NCI-H1694 treated with DMSO at 0.1 percent for 48 hours (cell line): Measurements from ENCODE around the gene KANK4.

Experiments used
- DNase-seq: peaks from one replicate; lab custom pipeline; 2025; lab: John Stamatoyannopoulos, UW

The KANK4 gene

GRCh38 chr1:62318756-62319544, at the start of gene KANK4:
Gene KANK4, minus strand, starts transcription at chr1:62319434. Its CDS starts 37,870 bp downstream, at chr1:62281564.
- no peak for DNase-seq

GRCh38 chr1:62368989-62369388, 49.8 kb upstream of the KANK4 start:
- DNase-seq: no peak

GRCh38 chr1:62367005-62367557, 47.8 kb upstream of the KANK4 start:
- no peak for DNase-seq

GRCh38 chr1:62364721-62365120, 45.5 kb upstream of the KANK4 start:
- DNase-seq: no peak

GRCh38 chr1:62362926-62363325, 43.7 kb upstream of the KANK4 start:
- DNase-seq: no peak

GRCh38 chr1:62362061-62362917, 43.1 kb upstream of the KANK4 start:
- peak; percentile 66 for DNase-seq

GRCh38 chr1:62361431-62361830, 42.2 kb upstream of the KANK4 start:
- peak; percentile 86 for DNase-seq

- no peak for DNase-seq
Measured at GRCh38 chr1:62358665-62359373, 39.6 kb upstream of the KANK4 start.

GRCh38 chr1:62357916-62358315, 38.7 kb upstream of the KANK4 start:
- no peak for DNase-seq

GRCh38 chr1:62356257-62356835, 37.1 kb upstream of the KANK4 start:
- no peak for DNase-seq

- no peak for DNase-seq
Measured at GRCh38 chr1:62355095-62355494, 35.9 kb upstream of the KANK4 start.

- no peak for DNase-seq
Measured at GRCh38 chr1:62353853-62354252, 34.6 kb upstream of the KANK4 start.

GRCh38 chr1:62352387-62352786, 33.2 kb upstream of the KANK4 start:
- no peak for DNase-seq

- DNase-seq: no peak
Measured at GRCh38 chr1:62349470-62350233, 30.4 kb upstream of the KANK4 start.

GRCh38 chr1:62346886-62347285, 27.7 kb upstream of the KANK4 start:
- DNase-seq: no peak

GRCh38 chr1:62343911-62344310, 24.7 kb upstream of the KANK4 start:
- DNase-seq: no peak

GRCh38 chr1:62342270-62342669, 23.0 kb upstream of the KANK4 start:
- no peak for DNase-seq

GRCh38 chr1:62341615-62342014, 22.4 kb upstream of the KANK4 start:
- no peak for DNase-seq

GRCh38 chr1:62341089-62341488, 21.9 kb upstream of the KANK4 start:
- no peak for DNase-seq

- DNase-seq: no peak
Measured at GRCh38 chr1:62337706-62338631, 18.7 kb upstream of the KANK4 start.
